DMS79 (cell line): ENCODE results near the gene DLG4.

Experiments
- DNase-seq: peaks from one replicate; lab custom pipeline; 2025; lab: John Stamatoyannopoulos, UW

Gene DLG4

GRCh38 chr17:7156342-7156940 is 63.2 kb downstream of the DLG4 start:
- DNase-seq, result no peak

DNA sequence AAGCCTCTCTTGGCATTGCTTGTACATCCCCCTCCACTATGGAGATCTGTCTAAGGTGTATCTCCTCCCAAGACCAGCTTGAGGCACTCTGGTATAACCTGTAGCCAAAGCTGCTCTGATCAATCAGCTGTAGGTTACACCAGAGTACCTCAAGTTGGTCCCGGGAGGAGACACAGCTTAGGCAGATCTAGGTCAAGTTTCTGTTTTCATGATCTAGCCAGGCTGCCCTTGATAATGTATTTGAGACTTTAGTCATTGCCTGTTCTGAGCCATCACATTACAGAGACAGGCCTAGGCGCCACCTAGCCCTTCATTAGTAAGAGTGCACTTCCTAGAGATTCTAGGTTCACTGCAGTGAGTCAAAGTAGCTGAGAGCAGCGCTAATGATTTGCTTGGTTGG is 71.9 kb downstream of the DLG4 start:
- no peak for DNase-seq

GRCh38 chr17:7146115-7146514 is 73.5 kb downstream of the DLG4 start:
- no peak for DNase-seq

- DNase-seq, result no peak
Observed at GRCh38 chr17:7144213-7144612, 75.4 kb downstream of the DLG4 start.

DNA sequence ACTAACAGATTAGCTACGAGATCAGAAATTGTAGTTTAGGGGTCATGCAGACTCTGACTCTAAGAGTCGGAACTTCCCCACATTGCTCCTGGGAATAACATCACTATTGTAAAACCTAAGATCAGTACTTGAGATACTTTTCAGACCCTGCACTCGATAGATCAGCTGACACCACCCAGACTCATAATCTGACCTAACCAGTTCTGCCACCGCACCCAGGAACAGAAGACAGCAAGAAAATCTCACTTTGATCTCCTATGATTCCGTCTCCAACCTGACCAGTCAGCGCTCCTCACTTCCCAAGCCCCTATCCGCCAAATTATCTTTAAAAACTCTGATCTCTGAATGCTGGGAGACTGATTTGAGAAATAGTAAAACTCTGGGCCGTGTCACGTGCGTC is 77.8 kb downstream of the DLG4 start:
- peak; percentile 45 for DNase-seq

- DNase-seq, result no peak
Observed at GRCh38 chr17:7139400-7139799, 80.2 kb downstream of the DLG4 start.

GRCh38 chr17:7138800-7139381 is 80.7 kb downstream of the DLG4 start:
- no peak for DNase-seq

DNA sequence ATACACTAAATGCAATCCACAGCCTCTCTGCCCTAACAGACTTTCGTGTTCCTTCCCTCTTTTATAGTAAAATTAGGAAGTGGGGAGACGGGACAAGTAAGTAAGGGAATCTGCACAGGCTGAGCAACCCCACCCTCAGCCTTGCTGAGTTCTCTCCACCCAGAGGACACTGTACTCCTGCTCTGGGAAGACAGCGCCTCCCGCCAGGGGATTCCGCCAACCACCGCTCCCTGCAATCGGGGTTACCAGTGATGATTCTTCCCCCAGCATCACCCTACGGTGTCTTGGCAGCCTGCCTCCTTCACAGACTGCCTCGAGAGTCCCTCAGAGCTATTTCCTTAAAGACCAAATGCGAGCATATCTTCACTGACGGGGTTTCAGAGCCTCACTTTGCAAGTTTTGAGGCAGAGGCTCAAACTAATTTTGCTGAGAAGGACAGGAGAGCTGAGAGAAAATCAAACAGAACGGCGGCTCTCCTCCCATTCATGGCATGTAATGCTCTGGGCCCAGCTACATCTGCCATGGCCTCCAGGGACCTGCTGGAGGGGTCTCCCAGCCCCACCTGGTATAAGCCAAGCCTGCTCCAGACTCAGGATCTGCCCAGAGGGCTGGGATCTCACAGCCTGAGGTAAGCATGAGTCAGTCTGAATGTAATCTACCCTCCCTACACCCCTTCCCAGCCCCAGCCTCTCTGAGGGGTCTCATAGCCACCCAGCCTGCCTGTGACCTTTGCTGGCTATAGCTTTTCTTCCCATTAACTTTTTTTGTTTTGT is 82.3 kb downstream of the DLG4 start:
- DNase-seq, result no peak
